ENCODE results near the gene ADAM11.

Gene ADAM11

DNA sequence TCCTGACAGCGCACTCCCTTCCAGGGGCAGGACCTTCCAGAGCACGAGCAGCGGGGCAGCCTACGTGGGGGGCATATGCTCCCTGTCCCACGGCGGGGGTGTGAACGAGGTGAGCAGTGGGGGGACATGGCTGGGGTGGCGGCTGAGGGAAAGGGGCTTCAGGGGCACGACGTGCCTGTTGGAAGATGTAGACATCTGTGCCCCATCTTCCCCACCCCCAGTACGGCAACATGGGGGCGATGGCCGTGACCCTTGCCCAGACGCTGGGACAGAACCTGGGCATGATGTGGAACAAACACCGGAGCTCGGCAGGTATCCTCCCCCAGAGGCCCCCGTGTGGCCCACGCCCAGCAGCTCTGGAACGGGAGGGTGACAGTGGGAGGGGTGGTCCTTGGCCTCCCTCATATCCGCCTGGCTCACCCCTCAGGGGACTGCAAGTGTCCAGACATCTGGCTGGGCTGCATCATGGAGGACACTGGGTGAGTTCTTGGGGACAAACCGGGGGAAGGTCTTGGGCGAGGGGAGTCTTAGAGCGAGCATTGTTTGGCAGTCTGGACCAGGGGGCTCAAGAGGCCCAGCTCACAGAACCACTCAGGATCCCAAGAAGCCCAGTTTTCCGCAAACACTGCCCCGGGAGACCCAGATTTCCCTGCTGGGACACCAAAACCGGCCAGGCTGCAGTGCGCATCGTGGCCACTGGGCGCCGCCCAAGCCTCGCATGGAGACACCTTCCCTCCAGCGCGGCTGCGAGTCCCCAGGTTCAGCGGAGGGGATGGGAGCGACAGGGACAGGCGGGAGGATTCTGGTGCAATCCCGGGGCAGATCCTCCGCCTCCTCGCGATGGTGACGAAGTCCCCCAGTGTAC is 15.7 kb downstream of the ADAM11 start:
- no peak for DNase-seq (ENCODE audit: low read depth)
- H3K4me3 ChIP-seq (ENCODE audit: low read depth, low read length), result peak overlapping the region; percentile 70

DNA sequence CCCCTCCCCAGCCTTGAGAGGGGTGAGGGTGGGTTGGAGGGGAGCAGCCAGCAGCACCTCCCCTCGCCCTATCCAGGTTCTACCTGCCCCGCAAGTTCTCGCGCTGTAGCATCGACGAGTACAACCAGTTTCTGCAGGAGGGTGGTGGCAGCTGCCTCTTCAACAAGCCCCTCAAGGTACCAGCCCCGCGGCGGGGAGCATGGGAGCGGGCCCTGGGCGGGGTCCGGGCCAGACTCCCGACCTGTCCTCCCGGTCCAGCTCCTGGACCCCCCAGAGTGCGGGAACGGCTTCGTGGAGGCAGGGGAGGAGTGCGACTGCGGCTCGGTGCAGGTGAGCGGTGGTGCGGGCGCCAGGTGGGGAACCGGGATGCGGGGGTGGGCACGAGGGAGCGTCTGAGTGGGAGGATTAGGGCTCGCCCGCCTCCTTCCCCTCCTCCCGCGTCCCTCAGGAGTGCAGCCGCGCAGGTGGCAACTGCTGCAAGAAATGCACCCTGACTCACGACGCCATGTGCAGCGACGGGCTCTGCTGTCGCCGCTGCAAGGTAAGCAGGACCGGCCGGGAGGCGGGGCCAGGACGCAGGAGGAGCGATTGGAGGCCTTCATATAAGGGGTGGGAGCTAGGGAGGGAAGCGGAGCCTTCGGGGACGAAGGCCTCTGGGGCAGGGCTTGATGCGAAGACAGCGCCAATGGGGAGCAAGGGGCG is 16.5 kb downstream of the ADAM11 start:
- peak overlapping the region; percentile 70 for H3K4me3 ChIP-seq (ENCODE audit: low read depth, low read length)
- peak; percentile 91 for DNase-seq (ENCODE audit: low read depth)

DNA sequence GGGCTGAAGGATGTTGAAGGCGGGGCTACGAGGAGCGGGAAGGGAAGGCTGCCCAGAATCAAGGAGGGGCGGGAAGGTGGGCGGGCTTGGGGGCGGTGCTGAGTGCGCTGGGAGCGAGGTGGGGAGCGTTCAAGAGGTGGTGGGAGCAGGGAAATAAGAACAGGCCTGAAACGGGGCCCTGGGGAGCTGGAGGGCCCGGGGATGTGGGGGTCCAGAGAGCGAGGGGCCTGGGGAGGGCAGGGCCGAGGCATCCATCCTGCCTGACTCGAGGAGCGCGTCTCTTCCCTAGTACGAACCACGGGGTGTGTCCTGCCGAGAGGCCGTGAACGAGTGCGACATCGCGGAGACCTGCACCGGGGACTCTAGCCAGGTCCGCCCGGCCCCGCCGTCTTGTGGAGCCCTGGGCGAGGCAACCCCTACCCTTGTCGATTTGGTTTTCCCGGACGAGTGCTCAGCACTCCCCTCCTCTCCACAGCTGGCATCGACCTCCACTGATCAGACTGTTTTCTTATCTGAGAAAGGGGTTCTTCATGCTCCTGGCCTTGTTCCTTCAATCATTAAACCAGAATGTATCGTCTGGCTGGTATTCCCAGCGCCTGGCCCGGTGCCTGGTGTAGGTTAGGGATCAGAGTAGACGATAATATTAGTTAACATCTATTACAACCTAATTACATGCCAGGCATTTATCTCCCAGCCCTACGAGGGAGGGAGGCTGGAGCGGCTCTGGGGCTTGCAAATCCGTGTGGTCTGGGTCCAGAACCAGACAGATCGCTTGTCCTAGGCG is 17.2 kb downstream of the ADAM11 start:
- no peak for DNase-seq (ENCODE audit: low read depth)
- H3K4me3 ChIP-seq (ENCODE audit: low read depth, low read length), result peak overlapping the region; percentile 70

DNA sequence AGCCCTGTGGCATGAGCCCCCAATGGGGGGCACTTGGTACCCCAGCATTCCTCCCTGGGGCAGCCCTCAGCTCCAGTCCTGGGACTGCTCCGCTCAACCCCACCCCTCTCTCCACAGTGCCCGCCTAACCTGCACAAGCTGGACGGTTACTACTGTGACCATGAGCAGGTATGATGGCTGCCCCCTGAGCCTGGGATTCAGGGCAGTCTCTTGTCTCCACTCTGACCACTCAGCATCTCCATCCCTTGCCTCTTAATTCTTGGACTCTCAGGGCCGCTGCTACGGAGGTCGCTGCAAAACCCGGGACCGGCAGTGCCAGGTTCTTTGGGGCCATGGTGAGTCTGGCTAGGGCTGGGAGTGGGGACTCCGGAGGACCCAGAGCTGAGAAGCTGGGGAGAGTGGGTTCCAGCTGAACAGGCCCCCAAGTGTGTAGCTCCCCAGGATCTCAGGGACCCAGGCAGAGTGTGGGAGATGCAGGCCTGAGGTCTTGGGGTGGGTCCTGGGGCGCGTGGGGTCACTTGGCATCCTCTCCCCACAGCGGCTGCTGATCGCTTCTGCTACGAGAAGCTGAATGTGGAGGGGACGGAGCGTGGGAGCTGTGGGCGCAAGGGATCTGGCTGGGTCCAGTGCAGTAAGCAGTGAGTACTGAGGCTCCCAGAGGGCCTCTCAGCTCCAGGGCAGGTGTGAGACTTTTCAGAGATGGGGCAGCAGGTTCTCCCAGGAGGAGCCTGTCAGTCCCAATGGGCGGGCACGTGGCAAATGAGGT is 18.0 kb downstream of the ADAM11 start:
- no peak overlapping the region for H3K4me3 ChIP-seq (ENCODE audit: low read depth, low read length)

DNA sequence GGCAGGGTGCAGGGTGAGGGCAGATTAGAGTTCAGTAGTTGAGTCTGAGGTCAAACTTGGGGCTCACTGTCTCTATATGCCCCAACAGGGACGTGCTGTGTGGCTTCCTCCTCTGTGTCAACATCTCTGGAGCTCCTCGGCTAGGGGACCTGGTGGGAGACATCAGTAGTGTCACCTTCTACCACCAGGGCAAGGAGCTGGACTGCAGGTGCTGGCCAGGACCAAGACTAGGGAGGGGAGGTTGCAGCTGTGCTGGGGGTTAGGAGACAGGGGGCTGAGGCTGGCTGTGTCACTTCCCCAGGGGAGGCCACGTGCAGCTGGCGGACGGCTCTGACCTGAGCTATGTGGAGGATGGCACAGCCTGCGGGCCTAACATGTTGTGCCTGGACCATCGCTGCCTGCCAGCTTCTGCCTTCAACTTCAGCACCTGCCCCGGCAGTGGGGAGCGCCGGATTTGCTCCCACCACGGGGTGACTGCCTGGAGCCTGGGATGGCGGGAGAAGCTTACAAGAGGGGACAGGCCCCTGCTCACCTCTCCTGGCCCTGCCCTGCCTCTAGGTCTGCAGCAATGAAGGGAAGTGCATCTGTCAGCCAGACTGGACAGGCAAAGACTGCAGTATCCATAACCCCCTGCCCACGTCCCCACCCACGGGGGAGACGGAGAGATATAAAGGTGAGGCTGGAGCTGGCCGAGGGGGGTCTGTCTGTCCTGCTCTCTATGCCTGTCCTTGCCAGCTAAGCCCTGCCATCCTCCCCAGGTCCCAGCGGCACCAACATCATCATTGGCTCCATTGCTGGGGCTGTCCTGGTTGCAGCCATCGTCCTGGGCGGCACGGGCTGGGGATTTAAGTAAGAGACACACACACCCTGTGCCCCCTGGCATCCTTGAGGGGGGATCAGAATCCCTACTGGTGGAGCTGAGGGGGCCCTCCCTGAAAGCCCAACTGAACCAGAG is 18.9 kb downstream of the ADAM11 start:
- no peak overlapping the region for H3K4me3 ChIP-seq (ENCODE audit: low read depth, low read length)
- DNase-seq (ENCODE audit: low read depth), result no peak

More for the DNA sequence above, 18.0 kb downstream of the ADAM11 start:
- DNase-seq (ENCODE audit: low read depth), result no peak

DNA sequence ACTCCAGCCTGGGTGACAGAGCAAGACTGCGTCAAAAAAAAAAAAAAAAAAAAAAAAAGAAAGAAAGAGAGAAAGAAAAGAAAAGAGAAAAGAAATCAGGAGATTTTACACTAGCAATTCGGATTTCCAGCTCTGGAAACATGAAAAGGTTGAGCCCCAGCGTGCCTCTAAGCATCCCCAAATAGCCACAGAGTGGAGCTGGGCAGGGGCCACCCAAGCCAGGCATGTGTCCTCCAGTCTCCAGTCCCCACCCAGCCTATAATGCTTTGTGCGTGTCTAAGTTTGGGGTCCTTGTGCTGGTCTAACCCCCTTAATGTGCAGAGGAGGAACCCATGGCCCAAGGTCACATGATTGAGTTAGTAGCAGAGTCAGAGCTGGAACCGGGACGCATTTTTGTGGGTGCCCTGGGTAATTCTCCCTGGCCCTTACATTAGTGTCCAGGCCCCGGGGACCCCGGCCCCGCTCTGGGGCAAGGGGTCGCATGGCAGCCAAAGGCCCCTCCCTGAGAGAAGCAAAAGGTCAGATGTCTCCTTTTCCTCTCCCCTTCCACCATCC is 19.9 kb downstream of the ADAM11 start:
- peak overlapping the region; percentile 52 for H3K4me3 ChIP-seq (ENCODE audit: low read depth, low read length)

DNA sequence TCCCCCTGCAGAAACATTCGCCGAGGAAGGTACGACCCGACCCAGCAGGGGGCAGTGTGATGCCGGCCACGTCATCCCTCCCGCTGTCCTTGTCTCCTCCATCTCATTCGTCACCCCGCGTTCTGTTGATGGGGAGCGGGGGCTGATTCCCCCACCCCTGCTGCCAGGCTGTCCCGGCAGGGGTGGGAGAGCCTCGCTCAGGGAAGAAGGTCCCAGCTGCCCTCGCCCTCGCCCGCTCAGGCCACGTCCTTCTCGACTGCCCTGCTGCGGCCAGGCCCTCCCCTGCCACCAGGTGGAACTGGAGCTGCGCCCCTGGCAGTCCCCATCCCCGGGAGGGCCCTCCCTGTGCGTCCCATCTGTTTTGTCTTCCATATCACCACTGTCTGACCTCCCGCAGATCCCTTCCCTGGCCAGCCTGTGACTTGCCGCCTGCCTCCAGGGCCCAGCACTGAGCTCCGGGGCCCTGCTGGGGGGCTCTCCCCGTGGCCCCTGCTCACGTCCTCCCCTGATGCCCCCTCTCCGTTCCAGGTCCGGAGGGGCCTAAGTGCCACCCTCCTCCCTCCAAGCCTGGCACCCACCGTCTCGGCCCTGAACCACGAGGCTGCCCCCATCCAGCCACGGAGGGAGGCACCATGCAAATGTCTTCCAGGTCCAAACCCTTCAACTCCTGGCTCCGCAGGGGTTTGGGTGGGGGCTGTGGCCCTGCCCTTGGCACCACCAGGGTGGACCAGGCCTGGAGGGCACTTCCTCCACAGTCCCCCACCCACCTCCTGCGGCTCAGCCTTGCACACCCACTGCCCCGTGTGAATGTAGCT is 20.6 kb downstream of the ADAM11 start:
- H3K4me3 ChIP-seq (ENCODE audit: low read depth, low read length), result peak overlapping the region; percentile 52
- peak; percentile 31 for DNase-seq (ENCODE audit: low read depth)

More for the DNA sequence above, 19.9 kb downstream of the ADAM11 start:
- DNase-seq (ENCODE audit: low read depth), result no peak

GRCh38 chr17:44780161-44780560 is 21.4 kb downstream of the ADAM11 start:
- no peak overlapping the region for H3K4me3 ChIP-seq (ENCODE audit: low read depth, low read length)
- no peak for DNase-seq (ENCODE audit: low read depth)

DNA sequence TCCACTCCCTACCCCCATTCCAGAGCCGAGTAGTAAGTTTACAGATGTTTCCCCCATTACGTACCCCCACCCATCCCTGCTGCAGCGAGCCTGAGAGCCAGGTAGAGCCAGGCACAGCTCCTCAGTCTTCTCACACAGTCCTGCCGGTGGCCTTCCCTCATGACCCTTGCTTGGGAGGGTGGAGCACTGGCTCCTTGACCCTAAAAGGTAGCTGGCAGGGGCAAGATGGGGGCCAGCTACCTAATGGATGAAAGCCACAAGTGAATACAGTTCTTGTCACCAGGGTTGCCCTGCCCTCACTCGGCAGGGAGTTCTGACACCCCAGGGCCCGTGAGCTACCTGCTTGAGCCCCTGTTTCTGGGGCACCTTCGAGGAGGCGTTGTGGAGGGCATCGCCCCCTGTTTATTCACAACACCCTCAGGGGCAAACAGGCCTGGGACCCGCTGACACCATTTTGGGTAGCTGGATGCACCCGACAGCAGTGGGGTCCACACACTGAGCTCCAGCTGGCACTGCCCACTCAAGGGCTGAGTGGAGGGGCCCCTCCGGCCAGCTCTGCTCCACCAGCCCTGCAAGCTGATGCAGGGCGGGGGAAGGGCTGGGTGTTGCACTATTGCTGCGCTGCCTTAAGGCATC is 22.2 kb downstream of the ADAM11 start:
- no peak overlapping the region for H3K4me3 ChIP-seq (ENCODE audit: low read depth, low read length)
- DNase-seq (ENCODE audit: low read depth), result no peak

- no peak for DNase-seq (ENCODE audit: low read depth)
- H3K4me3 ChIP-seq (ENCODE audit: low read depth, low read length), result no peak overlapping the region
These were observed 22.9 kb downstream of the ADAM11 start for GRCh38 chr17:44781551-44782325.

DNA sequence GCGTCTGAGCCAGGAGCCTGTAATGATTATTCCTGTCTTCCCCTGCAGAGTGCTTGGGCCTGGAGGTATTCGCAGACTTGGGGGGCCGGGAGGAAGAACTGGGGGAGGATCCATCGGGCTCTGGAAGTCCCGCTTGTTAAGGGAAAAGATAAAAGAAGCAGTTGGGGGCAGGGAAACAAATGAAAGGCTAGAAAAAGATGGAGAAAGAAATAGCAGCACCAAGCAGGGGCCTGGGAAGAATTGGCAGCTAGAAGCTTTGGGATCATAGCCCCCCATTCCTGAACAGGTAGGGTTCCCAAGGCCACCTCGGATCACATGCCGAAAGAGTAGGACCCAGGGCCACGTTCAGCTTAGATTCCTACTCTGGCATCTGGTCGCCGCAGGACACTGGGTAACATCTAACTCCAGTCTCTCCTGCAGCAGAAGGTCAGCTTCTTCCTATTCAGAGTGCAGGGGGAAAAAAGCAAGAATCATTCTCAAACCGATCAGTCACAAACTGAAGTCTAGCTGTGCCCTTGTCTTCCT is 23.6 kb downstream of the ADAM11 start:
- H3K4me3 ChIP-seq (ENCODE audit: low read depth, low read length), result no peak overlapping the region
- no peak for DNase-seq (ENCODE audit: low read depth)

GRCh38 chr17:44785921-44786320 is 27.1 kb downstream of the ADAM11 start:
- no peak for DNase-seq (ENCODE audit: low read depth)
- H3K4me3 ChIP-seq (ENCODE audit: low read depth, low read length), result no peak overlapping the region

- H3K4me3 ChIP-seq (ENCODE audit: low read depth, low read length), result no peak overlapping the region
These were observed 27.8 kb downstream of the ADAM11 start for GRCh38 chr17:44786551-44787081.

DNA sequence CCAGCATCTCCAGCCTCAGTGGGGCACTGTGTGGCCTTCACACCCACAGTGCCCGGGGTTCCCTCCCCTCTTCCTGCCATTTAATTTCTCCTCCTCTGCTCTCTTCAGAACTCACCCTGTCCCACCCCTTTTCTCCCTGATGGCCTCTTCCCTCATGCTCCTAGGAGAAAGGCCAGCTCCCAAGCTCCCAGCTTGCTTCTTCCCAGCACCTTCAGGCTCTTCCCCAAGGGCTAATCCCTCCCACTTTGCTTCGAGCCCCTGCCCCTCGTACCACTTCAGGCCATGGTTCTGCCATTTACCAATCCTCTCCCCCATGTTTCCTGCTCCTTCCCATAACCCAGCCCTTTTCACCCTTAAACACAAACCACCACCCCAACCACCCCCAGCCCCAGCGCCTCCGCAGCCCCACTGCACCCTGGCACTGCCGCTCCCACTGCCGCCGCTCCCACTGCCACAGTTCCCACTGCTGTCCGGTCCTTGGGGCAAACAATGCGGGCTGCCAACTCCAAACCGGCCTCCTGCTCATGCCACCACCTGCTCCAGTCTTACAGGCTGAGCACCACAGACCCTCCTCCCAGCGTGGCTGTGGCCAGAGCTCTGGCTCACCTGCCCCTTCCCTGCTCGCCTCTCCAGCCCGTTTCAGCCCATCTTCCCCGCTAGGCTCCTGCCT is 28.6 kb downstream of the ADAM11 start:
- H3K4me3 ChIP-seq (ENCODE audit: low read depth, low read length), result no peak overlapping the region
- no peak for DNase-seq (ENCODE audit: low read depth)

More at GRCh38 chr17:44786551-44787081, 27.8 kb downstream of the ADAM11 start:
- DNase-seq (ENCODE audit: low read depth), result no peak

GRCh38 chr17:44788139-44788538 is 29.4 kb downstream of the ADAM11 start:
- no peak for DNase-seq (ENCODE audit: low read depth)
- H3K4me3 ChIP-seq (ENCODE audit: low read depth, low read length), result no peak overlapping the region
